ENCODE data around the gene EXOSC5. TPM values are rescaled to one million over a fixed set of nuclear protein-coding genes. Genes with fewer than 3 reads are reported as not detected.

The EXOSC5 gene
- 27.8 and 40.4 TPM in 2 replicates for total RNA-seq

DNA sequence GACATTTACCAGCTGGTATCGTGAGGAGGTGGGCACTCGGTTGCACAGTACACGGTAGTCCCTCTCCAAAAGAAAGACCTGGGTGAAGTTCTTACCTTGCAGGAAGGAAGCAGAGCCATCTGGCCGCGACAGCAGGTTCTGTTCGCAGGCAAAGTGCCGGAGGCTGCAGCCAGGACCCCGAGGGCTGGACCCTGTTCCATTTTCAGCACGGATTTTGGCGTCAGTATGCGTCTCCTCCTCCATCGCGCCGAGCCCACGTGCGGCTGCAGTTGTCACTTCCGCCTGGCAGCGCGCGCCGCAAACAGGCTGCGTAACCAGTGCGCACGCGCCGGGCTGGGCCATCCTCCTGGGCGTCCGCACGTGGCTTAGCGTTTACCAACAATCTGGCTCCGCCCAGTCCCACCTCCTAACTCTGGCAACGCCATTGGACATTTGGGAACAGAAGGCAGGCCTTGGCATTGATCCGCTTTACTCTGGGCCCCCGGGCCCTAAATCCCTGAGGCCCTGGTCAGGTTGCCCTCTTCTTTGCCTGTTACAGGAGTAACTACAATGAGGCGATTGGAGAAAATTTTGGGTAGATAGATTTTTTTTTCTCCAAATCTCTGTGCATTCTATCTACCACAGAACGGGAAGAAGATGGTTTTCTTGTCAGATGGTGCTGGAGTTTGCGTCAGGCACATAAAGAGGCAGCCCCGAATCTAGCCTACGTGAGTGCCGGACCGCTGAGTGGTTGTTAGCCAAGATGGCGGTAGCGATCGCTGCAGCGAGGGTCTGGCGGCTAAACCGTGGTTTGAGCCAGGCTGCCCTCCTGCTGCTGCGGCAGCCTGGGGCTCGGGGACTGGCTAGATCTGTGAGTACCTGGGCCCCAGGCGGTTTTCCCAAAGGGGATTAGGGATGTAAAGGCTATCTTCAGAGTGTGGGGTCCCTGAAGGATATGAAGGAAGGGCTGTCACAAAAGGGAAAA lies at the start of gene EXOSC5, which contains the start of gene BCKDHA:
TSS of gene EXOSC5 (minus strand) at position 274 of the 964 bp plus-strand sequence. CDS start at position 243, 31 bp downstream.
TSS of gene BCKDHA (plus strand) at position 733 of the 964 bp plus-strand sequence. CDS start at position 743, 10 bp downstream.

DNA sequence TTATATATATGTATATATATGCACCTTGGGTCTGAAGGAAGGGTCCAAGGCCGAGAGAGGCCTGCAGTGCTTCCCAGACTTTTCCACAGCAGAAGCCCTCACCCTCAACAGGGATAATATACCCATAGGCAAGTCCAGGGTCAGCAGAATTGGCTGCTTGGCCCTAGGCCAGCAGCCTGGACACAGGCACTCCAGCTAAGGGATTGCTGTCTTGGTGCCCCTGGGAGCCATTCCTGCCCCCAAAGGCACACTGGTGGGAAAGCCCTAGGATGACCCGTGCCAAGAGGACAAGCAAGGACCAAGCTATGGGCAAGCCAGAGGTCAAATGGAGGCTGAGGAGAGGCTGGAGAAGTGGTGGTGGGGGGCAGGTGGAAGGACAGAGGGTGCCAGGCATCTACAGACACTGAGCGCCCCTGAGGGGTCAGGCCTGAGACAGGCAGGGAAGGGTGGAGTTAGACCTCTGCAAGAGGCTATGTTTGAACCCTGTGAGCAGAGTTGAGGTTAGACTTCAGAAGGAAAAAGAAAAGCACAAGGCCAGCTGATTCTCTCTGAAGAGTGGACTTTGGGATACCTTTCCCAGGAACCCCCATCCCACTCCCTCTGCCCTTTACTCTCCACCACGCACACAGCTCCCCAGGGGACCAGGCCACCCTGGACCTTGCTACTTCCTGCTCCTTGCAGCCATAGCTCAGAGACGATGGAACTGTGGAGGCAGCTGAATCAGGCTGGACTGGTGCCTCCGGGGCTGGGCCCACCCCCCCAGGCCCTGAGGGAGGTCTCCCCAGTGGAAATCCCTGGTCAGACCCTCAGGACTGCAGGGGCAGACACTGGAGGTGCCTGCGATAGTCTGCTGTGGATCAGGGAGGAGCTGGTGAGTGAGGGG lies 45.6 kb upstream of the EXOSC5 start, which contains the start of gene ERICH4:
TSS of gene ERICH4 (plus strand) at position 684 of the 883 bp plus-strand sequence. CDS start at position 698, 14 bp downstream.

DNA sequence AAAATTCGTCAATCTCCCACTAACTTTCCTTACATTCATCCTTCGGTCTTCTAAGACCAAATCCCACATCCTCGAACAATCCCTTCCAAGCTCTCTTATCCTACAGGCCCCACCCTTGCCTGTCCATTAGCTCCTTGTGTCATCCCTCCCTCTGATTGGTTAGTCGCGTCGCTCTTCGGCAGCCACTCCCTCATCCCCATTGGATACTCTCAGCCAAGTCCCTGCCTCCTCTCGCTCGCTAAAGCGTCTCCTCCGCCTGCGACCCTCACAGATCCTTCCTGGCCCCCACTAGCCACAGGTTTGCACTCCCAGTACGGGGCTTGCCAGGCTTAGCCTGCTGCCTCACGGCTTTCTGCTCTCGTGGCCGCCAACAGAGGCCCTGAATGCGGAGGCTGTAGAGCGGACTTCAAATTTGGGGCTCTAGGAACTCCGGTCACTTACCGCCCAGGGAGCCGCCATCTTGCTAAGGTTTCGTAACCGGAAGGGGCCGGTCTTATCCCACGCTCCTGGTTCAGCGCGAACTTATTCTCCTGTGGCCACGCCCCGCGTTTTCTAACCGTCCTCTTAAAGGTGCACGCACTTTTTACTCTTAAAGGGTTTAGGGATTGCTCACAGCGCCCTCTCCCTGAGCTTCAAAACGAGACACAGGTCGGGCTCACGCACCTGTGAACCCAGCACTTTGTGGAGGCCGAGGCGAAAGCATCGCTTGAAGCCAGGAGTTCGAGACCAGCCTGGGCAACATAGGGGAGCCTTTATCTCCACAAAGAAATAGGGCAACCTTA lies 42.5 kb upstream of the EXOSC5 start, which contains the start of gene DMAC2:
TSS of gene DMAC2 (minus strand) at position 472 of the 782 bp plus-strand sequence. CDS start at position 459, 13 bp downstream.

DNA sequence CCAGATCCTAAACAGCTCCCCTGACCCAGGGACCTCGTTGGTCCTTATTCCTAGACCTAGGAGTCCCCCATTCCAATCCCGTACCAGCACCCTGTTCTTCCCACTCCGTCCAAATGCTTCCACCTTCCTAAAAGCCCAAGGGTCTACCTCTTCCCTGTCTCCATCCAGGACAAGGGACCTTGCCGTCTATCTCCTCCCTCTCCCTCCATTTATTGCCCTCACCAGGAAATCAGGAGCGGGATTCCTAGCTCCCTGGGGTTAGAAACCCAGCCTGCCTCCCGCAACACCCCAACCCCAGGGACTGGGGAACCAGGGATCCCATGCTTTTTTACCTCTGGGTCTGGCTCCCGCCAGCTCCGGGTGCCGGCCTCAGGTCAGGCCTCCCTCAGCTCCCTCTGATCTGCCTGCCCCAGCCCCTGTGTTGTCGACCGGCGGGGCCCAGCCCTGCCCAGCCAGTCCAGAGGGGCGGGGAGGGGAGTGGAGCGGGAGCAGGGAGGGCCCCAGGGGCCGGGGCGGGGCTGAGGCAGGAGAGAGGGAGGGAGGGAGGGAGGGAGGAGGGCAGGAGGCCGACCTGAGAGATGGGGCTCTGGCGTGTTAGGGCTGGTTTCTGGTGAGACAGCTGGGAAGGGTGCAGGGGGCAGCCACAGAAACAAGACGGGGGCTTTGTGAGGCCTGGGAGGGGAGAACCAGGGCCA lies 29.9 kb upstream of the EXOSC5 start, which contains the start of gene B3GNT8:
TSS of gene B3GNT8 (minus strand) at position 423 of the 695 bp plus-strand sequence. CDS start 596 bp downstream, outside the sequence.

DNA sequence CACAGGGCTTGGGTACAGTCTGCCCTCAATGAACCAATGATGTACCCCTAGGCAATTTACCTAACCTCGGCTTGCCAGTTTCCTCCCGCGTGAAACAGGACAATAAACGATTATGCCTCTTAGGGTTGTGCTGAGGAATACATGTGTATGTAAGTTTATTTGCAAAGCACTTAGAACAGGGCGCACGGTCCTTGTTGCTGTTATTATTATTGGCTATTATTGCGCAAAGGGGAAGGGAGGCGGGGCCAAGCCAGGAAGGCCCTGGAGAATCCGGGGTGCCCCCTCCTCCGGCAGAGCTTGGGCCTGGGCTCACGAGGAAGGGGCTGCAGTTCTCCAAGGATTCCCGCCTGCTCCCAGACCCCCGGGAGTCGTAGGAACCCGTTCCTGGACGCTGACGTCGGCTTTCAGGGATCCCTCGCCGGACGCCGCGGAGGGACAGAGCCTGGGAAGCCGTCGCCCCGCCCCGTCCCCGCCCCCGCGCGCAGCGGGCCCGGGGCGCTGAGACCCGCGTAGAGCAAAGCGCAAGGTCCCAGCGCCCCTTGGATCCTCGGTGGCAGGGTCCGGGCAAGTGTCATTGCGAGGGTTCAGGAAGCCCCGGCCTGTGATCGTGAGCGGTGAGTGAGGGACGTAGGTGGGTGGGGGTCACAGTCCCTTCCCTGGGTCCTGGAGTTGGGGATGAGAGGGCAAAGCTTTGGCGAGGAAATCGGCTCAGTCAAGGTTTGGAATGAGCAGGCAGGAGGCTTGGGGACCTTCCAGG lies 20.7 kb downstream of the EXOSC5 start, which contains the start of gene TMEM91:
TSS of gene TMEM91 (plus strand) at position 293 of the 757 bp plus-strand sequence. CDS start 1,777 bp downstream, outside the sequence.

DNA sequence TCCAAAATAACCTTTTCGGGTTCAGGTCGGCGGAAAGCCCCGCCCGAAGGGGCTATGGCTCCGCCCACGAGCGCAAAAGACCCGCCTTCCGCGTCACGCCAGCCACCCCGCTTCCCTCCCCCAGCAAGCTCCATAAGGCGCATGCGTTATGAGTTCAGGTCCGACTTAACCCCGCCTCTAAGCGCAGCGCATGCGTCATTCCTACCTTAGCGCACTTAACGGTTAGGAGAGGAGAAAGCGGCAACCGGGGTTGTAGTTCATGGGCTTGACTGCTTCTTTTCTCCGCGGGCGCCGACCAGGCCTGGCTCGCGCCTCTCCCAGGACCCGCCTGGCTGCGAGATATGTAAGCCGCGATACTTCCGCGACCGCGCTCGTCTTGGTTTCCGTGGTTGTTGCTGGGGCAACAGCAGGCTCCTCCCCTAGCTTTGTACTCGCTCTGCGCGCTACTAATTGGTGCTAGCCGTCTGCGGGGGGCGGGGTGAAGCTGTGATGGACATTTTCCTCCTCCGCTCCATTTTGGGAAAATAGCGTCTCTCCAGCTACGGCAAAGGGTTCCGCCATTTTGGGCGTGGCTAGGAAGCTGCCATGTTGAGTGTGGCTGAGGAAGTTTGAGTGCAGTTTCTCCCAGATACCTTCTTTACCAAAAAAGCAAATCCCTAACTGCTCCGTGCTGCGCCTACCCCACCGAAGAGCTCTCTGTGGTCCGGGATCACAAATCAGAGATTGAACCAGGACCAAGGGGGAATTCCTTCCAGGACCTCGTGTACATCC lies 33.2 kb downstream of the EXOSC5 start, which contains the start of gene B9D2:
TSS of gene B9D2 (minus strand) at position 397 of the 771 bp plus-strand sequence. CDS start 630 bp downstream, outside the sequence.

DNA sequence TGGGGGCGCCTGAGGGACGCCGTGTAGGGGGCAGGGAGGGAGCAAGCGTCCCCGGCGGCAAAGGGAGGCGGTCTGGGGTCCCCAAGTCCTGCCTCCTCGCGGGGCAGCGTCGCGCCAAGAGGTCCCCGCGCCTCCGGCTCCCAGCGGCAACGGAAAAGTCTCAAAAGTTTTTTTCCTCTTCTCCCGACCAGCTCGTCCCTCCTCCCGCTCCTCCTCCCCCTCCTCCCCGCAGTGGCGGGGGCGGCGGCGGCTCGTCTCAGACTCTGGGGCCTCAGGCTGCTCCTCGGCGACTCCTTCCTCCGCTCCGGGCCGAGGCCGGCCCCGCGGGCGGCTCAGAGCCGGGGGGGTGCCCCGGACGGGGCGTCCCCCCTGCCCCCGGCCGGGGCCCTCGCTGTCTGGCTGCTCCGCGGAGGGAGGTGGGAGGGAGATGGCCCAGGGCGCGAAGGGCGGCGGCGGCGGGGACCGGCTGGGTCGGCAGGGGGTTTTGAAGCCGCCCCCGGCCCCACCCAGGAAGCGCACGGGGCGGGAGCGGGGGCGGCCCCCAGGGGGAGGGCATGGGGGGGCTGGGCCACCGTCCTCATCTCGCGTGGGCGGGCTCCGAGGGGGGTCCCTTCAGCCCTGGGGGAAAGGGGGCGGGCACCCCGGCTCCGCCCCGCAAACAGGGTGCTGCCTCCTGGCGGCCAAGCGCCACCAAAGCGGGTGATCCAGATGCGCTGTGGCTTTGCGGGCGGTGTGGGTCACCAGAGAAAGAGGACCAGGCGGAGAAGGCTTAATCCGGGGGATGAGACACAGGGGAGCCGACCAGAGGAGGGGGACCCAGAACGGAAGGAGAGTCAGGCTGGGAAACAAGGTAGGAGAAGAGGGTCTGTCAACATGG lies 43.5 kb downstream of the EXOSC5 start, which contains the start of gene TGFB1:
TSS of gene TGFB1 (minus strand) at position 457 of the 877 bp plus-strand sequence. CDS start 878 bp downstream, outside the sequence.

Other genes starting within 250 kb of the EXOSC5 start
- under 0.01 and 1.2 TPM in 2 replicates for gene CYP2S1, start 204.1 kb downstream of the EXOSC5 start, total RNA-seq
- gene AXL, start 178.1 kb downstream of the EXOSC5 start, total RNA-seq = 142 and 144 TPM in 2 replicates
- 126 and 129 TPM in 2 replicates for gene HNRNPUL1, start 133.0 kb downstream of the EXOSC5 start, total RNA-seq
- 8.4 and 8.7 TPM in 2 replicates for gene CCDC97, start 87.2 kb downstream of the EXOSC5 start, total RNA-seq
- gene TGFB1, start 43.4 kb downstream of the EXOSC5 start, total RNA-seq = 14.4 and 19.6 TPM in 2 replicates
- 8.9 and 13.1 TPM in 2 replicates for gene B9D2, start 33.2 kb downstream of the EXOSC5 start, total RNA-seq
- gene TMEM91, start 20.8 kb downstream of the EXOSC5 start, total RNA-seq = 11.2 and 12.8 TPM in 2 replicates
- gene BCKDHA, start 459 bp upstream of the EXOSC5 start, total RNA-seq = 40.6 and 41.6 TPM in 2 replicates
- 2.5 and 5.5 TPM in 2 replicates for gene B3GNT8, start 30.0 kb upstream of the EXOSC5 start, total RNA-seq
- gene DMAC2, start 42.6 kb upstream of the EXOSC5 start, total RNA-seq = 51.6 and 56.0 TPM in 2 replicates
- not detected in 2 replicates for gene ERICH4, start 45.8 kb upstream of the EXOSC5 start, total RNA-seq
- not detected in 2 replicates for gene CEACAM21, start 178.8 kb upstream of the EXOSC5 start, total RNA-seq
- not detected in 2 replicates for gene CEACAM4, start 229.7 kb upstream of the EXOSC5 start, total RNA-seq

Measured in myometrial cell (primary cell).